Measurements from ENCODE around the gene FBP2.
"Not testable (repeated sequence)": the region's sequence is repeated elsewhere in the genome, so short reads cannot be mapped to it uniquely, and the experiment has no call there.

FBP2 gene

GRCh38 chr9:94577036-94577435, 16.6 kb downstream of the FBP2 start:
- no peak for TF ChIP-seq CTCF (IDR thresholded peaks at IDR 0.05; ENCODE audit: insufficient read depth, missing control alignments)
- FAIRE-seq (no peak), DNase-seq (ENCODE audit: insufficient read length, low spot score) (no peak)

- no peak for DNase-seq (ENCODE audit: insufficient read length, low spot score)
- TF ChIP-seq CTCF (IDR thresholded peaks at IDR 0.05; ENCODE audit: insufficient read depth, missing control alignments): no peak
- FAIRE-seq: no peak
Observed at GRCh38 chr9:94576131-94576530, 17.5 kb downstream of the FBP2 start.

GRCh38 chr9:94568972-94569712, 24.5 kb downstream of the FBP2 start:
- no peak for TF ChIP-seq CTCF (IDR thresholded peaks at IDR 0.05; ENCODE audit: insufficient read depth, missing control alignments)
- FAIRE-seq (no peak), DNase-seq (ENCODE audit: insufficient read length, low spot score) (no peak)

- TF ChIP-seq CTCF (IDR thresholded peaks at IDR 0.05; ENCODE audit: insufficient read depth, missing control alignments): no peak
- FAIRE-seq: no peak
- no peak for DNase-seq (ENCODE audit: insufficient read length, low spot score)
Observed at GRCh38 chr9:94568250-94568889, 25.3 kb downstream of the FBP2 start.

GRCh38 chr9:94567271-94567670, 26.4 kb downstream of the FBP2 start:
- TF ChIP-seq CTCF (IDR thresholded peaks at IDR 0.05; ENCODE audit: insufficient read depth, missing control alignments): no peak
- FAIRE-seq (no peak), DNase-seq (ENCODE audit: insufficient read length, low spot score) (no peak)

- TF ChIP-seq CTCF (IDR thresholded peaks at IDR 0.05; ENCODE audit: insufficient read depth, missing control alignments): no peak
- FAIRE-seq: no peak
- no peak for DNase-seq (ENCODE audit: insufficient read length, low spot score)
Observed at GRCh38 chr9:94566550-94566949, 27.1 kb downstream of the FBP2 start.

GRCh38 chr9:94564279-94564678, 29.3 kb downstream of the FBP2 start:
- FAIRE-seq: not testable (repeated sequence)

More at GRCh38 chr9:94564279-94564678, 29.3 kb downstream of the FBP2 start:
- DNase-seq (ENCODE audit: insufficient read length, low spot score): not testable (repeated sequence)

All from D721Med (cell line).